HL-60 (cell line): ENCODE data around the gene GAA.
A peak's percentile ranks its signal among the peaks of the same experiment; 100 is the strongest.

Experiments used
- DNase-seq, 2 experiments: peaks; one replicate each; pipeline ENCODE4 v3.0.0-alpha.2; 2010 to 2020; ENCODE audit warnings: low read depth in 1 of 2, low spot score in 1 of 2
- H3K27ac ChIP-seq: fragments of 250-450 bp; sonication (Bioruptor Pico); replicated peaks from 2 replicates; pipeline ENCODE4 v1.5.1; 2020; ENCODE audit warnings: mild to moderate bottlenecking, moderate library complexity
- H3K27me3 ChIP-seq: fragments of 250-450 bp; sonication (Bioruptor Pico); 2 replicates; pipeline ENCODE4 v1.5.1; 2021; ENCODE audit warnings: mild to moderate bottlenecking, moderate library complexity; ENCODE audit not compliant: insufficient read depth, poor library complexity, severe bottlenecking
- H3K4me3 ChIP-seq: replicated peaks from 2 replicates; pipeline ENCODE4 v1.5.1; 2011; ENCODE audit warnings: mild to moderate bottlenecking, control low read depth, low read length; ENCODE audit not compliant: insufficient read depth
- CTCF ChIP-seq: IDR thresholded peaks from one replicate; pipeline ENCODE4 v1.5.1; 2011; ENCODE audit warnings: low read length, control low read depth, inconsistent platforms; ENCODE audit not compliant: insufficient read depth
- GABPA ChIP-seq: IDR thresholded peaks from 2 replicates; pipeline ENCODE4 v1.6.1; 2012; ENCODE audit warnings: low read depth
- POLR2AphosphoS5 ChIP-seq: IDR thresholded peaks from 2 replicates; pipeline ENCODE4 v1.6.1; 2012; ENCODE audit warnings: low read depth
- REST ChIP-seq: IDR thresholded peaks from 2 replicates; pipeline ENCODE4 v1.6.1; 2012; ENCODE audit warnings: low read depth; ENCODE audit not compliant: insufficient replicate concordance
- SPI1 ChIP-seq: IDR thresholded peaks from 2 replicates; pipeline ENCODE4 v1.6.1; 2012; ENCODE audit warnings: low read depth, mild to moderate bottlenecking, borderline replicate concordance

Gene GAA

DNA sequence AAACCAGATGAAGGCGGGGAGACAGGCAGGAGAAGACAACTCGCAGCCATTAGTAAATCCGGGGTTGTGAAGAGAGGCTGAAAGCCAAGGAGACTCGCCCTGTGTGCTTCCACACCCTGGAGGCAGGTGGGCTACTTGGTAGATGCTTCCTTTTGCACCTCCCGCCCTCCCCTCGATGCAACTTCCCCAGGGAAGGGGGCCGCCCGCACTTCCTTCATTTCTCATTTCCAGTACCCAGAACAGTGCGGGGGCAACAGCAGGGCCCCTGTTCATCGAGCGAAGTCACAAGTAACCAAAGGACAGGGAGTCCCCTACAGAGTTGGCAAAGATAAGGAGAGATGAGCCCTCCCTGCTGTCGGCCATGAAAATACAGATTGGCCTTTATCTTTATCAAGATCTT lies 40.0 kb upstream of the GAA start:
- no peak for DNase-seq
- no peak for TF ChIP-seq REST
- no peak for TF ChIP-seq CTCF
- no peak for TF ChIP-seq GABPA
- no peak overlapping the region for H3K27ac ChIP-seq
- peaks cover 3% of the 10 kb centered on the region for H3K27me3 ChIP-seq
- no peak overlapping the region for H3K4me3 ChIP-seq

DNA sequence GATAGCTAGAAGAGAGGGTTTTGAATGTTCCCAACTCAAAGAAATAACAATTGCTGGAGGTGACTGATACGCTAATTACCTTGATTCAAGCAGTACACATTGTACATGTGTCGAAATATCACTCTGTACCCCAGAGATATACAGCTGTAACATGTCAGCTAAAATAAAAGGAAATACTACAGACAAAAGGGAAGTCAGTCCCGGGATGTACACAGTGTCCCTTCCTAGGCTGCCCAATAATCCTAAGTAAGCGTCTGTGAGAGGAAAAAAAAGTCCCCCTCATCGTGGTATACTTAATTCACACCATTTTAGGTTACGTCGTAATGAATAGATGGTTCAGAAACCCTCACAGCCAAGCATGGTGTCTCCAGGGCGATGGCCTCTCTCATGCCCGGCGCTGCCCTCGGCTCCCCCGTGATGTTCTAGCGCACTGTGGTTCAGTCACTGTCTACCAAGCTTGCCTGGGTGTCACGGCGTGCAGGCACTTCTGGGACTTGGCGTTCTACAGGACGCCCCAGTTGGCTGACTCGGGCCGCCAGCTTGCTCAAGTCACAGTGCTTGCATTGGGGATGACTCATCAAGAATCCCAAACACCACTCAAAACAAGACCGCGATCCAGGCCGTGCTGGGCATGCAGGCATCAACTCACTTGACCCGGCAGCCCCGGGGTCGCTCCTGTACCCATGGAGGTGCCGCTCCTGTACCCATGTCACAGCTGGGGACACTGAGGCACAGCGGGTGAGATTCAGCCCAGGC lies 37.4 kb upstream of the GAA start:
- Histone ChIP-seq H3K27ac (no peak overlapping the region), H3K4me3 (no peak overlapping the region), H3K27me3 (peaks cover 3% of the 10 kb centered on the region)
- peak; percentile 41 to 61 for DNase-seq
- TF ChIP-seq CTCF (no peak), POLR2AphosphoS5 (no peak), SPI1 (peak; percentile 55; the same call in 1 of the 2 replicates), GABPA (no peak)

DNA sequence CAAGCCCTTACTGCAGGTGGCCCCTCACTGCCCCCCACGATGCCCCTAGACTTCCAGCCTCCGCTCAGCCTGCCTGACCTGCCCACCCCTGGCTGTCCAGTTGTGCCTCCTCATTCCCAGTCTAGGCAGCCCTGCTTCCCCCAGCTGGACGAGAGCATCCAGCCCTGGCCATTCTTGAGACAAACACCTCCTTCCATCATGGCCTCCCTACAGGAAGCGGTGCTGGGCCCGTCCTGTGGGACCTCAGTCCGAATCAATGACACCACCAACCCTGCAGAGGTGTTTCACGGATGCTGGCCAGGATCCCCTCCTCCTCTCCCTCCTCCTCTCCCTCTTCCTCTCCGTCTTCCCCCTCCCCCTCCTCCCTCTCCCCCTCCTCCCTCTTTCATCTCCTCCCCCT lies 36.7 kb upstream of the GAA start:
- TF ChIP-seq REST, result no peak
- TF ChIP-seq SPI1, result no peak
- TF ChIP-seq CTCF, result no peak
- no peak for TF ChIP-seq GABPA
- no peak for TF ChIP-seq POLR2AphosphoS5
- DNase-seq, result no peak
- H3K27me3 ChIP-seq, result peaks cover 3% of the 10 kb centered on the region
- no peak overlapping the region for H3K4me3 ChIP-seq
- no peak overlapping the region for H3K27ac ChIP-seq
